Fibroblast of peridontal ligament (primary cell): ENCODE measurements around the gene CLTCL1.

Experiments used
- DNase-seq: peaks from one replicate; pipeline ENCODE4 v3.0.0-alpha.2; 2010; ENCODE audit errors: extremely low read depth

CLTCL1 gene

GRCh38 chr22:19195796-19196731, 95.5 kb downstream of the CLTCL1 start:
- no peak for DNase-seq

- DNase-seq = no peak
Observed at GRCh38 chr22:19194766-19195536, 96.6 kb downstream of the CLTCL1 start.

- DNase-seq = no peak
Observed at GRCh38 chr22:19193879-19194278, 97.6 kb downstream of the CLTCL1 start.

GRCh38 chr22:19187716-19188563, 103.6 kb downstream of the CLTCL1 start:
- DNase-seq = no peak

GRCh38 chr22:19184276-19184997, 107.1 kb downstream of the CLTCL1 start:
- DNase-seq = no peak

- DNase-seq = no peak
Observed at GRCh38 chr22:19183216-19183615, 108.3 kb downstream of the CLTCL1 start.

- no peak for DNase-seq
Observed at GRCh38 chr22:19182472-19183157, 108.9 kb downstream of the CLTCL1 start.

GRCh38 chr22:19181786-19182471, 109.6 kb downstream of the CLTCL1 start:
- no peak for DNase-seq

GRCh38 chr22:19180740-19181410, 110.6 kb downstream of the CLTCL1 start:
- DNase-seq = no peak

GRCh38 chr22:19180234-19180633, 111.3 kb downstream of the CLTCL1 start:
- no peak for DNase-seq

- DNase-seq = peak; percentile 80
Observed at GRCh38 chr22:19179497-19180048, 111.9 kb downstream of the CLTCL1 start.

GRCh38 chr22:19178657-19179496, 112.6 kb downstream of the CLTCL1 start, which contains the start of gene SLC25A1:
Gene SLC25A1, minus strand, starts transcription at chr22:19178736. Its CDS starts 63 bp downstream, at chr22:19178673.
- peak; percentile 72 for DNase-seq

- no peak for DNase-seq
Observed at GRCh38 chr22:19178065-19178656, 113.4 kb downstream of the CLTCL1 start.

GRCh38 chr22:19177164-19178064, 114.1 kb downstream of the CLTCL1 start:
- DNase-seq = no peak

GRCh38 chr22:19176732-19177131, 114.8 kb downstream of the CLTCL1 start:
- no peak for DNase-seq

GRCh38 chr22:19176175-19176643, 115.3 kb downstream of the CLTCL1 start:
- no peak for DNase-seq
